K562 (cell line): Measurements from ENCODE around the gene GPR22. TPM values are rescaled to one million over a fixed set of nuclear protein-coding genes. Genes with fewer than 3 reads are reported as not detected.
A peak's percentile ranks its signal among the peaks of the same experiment; 100 is the strongest.

Experiments
- NR1H2 ChIP-seq: sonication (generic); formaldehyde crosslinking; IDR thresholded peaks from 2 replicates; pipeline ENCODE4 v1.4.0; 2020; ENCODE audit warnings: mild to moderate bottlenecking, missing genetic modification reagents
- RNF2 ChIP-seq: sonication (generic); IDR thresholded peaks from 2 replicates; pipeline ENCODE4 v1.6.1; 2016
- SMC3 ChIP-seq: conservative IDR thresholded peaks from 2 replicates; pipeline ENCODE4 v1.6.1; 2011; ENCODE audit warnings: low read depth, low read length, improper control_type of control experiment; ENCODE audit not compliant: insufficient read depth
- ZNF561 ChIP-seq: fragments of 450-650 bp; formaldehyde crosslinking; conservative IDR thresholded peaks from 2 replicates; pipeline ENCODE4 v1.4.0; 2020; ENCODE audit warnings: mild to moderate bottlenecking, moderate library complexity
- polyA plus RNA-seq, 8 experiments: library from polyadenylated mRNA; depleted of rRNA in 4 of 8; stranded (reverse) in 5 of 8; unstranded in 3 of 8; fragments of >200 nt; fragmentation: Nextera tagmentation in 2 of 8; fragmentation: Illumina TruSeq in 1 of 8; extraction: Ambion mirVana in 2 of 8; extraction: Trizol in 1 of 8; gene quantifications; 2 replicates each; pipeline versions ENCODE4 v1.2.1 to v1.2.3, GENCODE V29; 2011 to 2014; ENCODE audit warnings: inconsistent platforms in 1 of 8, missing spikeins in 1 of 8
- total RNA-seq, 7 experiments: library from RNA; depleted of rRNA in 6 of 7; stranded (reverse); fragments of >200 nt in 6 of 7; fragmentation: Illumina TruSeq in 2 of 7; extraction: Trizol in 2 of 7; gene quantifications; 2 replicates each; pipeline versions ENCODE4 v1.2.1 to v1.2.3, GENCODE V29; 2011 to 2021; ENCODE audit warnings: low replicate concordance in 1 of 7
- TF ChIP-seq, protein P1 (sequence below): sonication (generic); formaldehyde crosslinking; IDR thresholded peaks from 2 replicates; pipeline ENCODE4 v1.8.0; 2023; ENCODE audit warnings: mild to moderate bottlenecking, missing genetic modification reagents
- TF ChIP-seq, protein P2 (sequence below), 3 experiments: fragments of 200-800 bp in 1 of 3; sonication (Bioruptor generic) in 1 of 3; sonication (generic) in 1 of 3; formaldehyde crosslinking in 1 of 3; IDR thresholded peaks; 2 replicates each; pipeline versions ENCODE4 v1.6.1 to v1.8.0; 2016 to 2022; ENCODE audit warnings: mild to moderate bottlenecking in 2 of 3, missing compliant biosample characterization in 2 of 3, missing genetic modification characterization in 2 of 3, missing genetic modification reagents in 1 of 3
- TF ChIP-seq, protein P3 (sequence below): sonication (generic); formaldehyde crosslinking; IDR thresholded peaks from 2 replicates; pipeline ENCODE4 v1.8.1; 2023; ENCODE audit warnings: mild to moderate bottlenecking, missing genetic modification reagents
- TF ChIP-seq, protein P4 (sequence below): sonication (generic); formaldehyde crosslinking; IDR thresholded peaks from 2 replicates; pipeline ENCODE4 v1.8.1; 2023; ENCODE audit warnings: mild to moderate bottlenecking, missing genetic modification reagents
- TF ChIP-seq, protein P5 (sequence below), 2 experiments: fragments of 450-650 bp; IDR thresholded peaks; 2 replicates each; pipeline ENCODE4 v1.6.1; 2018; ENCODE audit warnings: mild to moderate bottlenecking in 2 of 2, low read depth in 1 of 2; ENCODE audit not compliant: partially characterized antibody in 2 of 2
- TF ChIP-seq, protein P6 (sequence below): sonication (generic); formaldehyde crosslinking; IDR thresholded peaks from 2 replicates; pipeline ENCODE4 v1.8.1; 2022; ENCODE audit warnings: missing genetic modification reagents
- TF ChIP-seq, protein P7 (sequence below): fragments of 450-650 bp; formaldehyde crosslinking; IDR thresholded peaks from 2 replicates; pipeline ENCODE4 v1.4.0; 2020; ENCODE audit warnings: mild to moderate bottlenecking, moderate library complexity

Gene GPR22
- total and polyA plus RNA-seq, 9 of the 15 experiments (the other 6 are each of a cell fraction or from before 2014, with no cell fraction given): 0.07 to 0.20 TPM; not detected in 7

DNA sequence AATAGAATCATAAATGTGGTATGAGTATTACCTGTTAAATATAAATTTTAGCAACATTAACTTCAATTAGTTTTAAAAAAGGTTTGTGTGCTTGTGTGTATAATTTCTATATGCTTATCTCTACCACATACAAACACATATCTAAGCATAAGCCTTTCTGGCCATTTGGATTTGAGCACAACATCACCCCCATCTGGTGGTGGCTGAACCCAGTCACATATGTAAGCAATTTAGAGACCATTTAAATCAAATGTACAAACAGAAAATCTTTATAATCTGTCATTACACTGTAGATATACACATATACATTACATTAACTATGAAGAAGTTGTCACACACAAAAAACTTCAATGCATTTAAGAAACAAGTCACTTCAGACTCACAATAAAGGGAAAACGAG, 31.7 kb downstream of the GPR22 start (continued):
- TF ChIP-seq, protein P1, sequence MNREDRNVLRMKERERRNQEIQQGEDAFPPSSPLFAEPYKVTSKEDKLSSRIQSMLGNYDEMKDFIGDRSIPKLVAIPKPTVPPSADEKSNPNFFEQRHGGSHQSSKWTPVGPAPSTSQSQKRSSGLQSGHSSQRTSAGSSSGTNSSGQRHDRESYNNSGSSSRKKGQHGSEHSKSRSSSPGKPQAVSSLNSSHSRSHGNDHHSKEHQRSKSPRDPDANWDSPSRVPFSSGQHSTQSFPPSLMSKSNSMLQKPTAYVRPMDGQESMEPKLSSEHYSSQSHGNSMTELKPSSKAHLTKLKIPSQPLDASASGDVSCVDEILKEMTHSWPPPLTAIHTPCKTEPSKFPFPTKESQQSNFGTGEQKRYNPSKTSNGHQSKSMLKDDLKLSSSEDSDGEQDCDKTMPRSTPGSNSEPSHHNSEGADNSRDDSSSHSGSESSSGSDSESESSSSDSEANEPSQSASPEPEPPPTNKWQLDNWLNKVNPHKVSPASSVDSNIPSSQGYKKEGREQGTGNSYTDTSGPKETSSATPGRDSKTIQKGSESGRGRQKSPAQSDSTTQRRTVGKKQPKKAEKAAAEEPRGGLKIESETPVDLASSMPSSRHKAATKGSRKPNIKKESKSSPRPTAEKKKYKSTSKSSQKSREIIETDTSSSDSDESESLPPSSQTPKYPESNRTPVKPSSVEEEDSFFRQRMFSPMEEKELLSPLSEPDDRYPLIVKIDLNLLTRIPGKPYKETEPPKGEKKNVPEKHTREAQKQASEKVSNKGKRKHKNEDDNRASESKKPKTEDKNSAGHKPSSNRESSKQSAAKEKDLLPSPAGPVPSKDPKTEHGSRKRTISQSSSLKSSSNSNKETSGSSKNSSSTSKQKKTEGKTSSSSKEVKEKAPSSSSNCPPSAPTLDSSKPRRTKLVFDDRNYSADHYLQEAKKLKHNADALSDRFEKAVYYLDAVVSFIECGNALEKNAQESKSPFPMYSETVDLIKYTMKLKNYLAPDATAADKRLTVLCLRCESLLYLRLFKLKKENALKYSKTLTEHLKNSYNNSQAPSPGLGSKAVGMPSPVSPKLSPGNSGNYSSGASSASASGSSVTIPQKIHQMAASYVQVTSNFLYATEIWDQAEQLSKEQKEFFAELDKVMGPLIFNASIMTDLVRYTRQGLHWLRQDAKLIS (CRISPR knock-in tag): no peak
- TF ChIP-seq, protein P2, sequence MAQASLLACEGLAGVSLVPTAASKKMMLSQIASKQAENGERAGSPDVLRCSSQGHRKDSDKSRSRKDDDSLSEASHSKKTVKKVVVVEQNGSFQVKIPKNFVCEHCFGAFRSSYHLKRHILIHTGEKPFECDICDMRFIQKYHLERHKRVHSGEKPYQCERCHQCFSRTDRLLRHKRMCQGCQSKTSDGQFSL (CRISPR knock-in tag; IDR thresholded peaks at IDR 0.05): no peak
- TF ChIP-seq, protein P2 (tag; IDR thresholded peaks at IDR 0.05): no peak
- TF ChIP-seq, protein P3, sequence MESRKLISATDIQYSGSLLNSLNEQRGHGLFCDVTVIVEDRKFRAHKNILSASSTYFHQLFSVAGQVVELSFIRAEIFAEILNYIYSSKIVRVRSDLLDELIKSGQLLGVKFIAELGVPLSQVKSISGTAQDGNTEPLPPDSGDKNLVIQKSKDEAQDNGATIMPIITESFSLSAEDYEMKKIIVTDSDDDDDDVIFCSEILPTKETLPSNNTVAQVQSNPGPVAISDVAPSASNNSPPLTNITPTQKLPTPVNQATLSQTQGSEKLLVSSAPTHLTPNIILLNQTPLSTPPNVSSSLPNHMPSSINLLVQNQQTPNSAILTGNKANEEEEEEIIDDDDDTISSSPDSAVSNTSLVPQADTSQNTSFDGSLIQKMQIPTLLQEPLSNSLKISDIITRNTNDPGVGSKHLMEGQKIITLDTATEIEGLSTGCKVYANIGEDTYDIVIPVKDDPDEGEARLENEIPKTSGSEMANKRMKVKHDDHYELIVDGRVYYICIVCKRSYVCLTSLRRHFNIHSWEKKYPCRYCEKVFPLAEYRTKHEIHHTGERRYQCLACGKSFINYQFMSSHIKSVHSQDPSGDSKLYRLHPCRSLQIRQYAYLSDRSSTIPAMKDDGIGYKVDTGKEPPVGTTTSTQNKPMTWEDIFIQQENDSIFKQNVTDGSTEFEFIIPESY (CRISPR knock-in tag): no peak
- TF ChIP-seq SMC3 (peak; percentile 86), NR1H2 (no peak), ZNF561 (CRISPR knock-in tag) (no peak), RNF2 (no peak)
- TF ChIP-seq, protein P4, sequence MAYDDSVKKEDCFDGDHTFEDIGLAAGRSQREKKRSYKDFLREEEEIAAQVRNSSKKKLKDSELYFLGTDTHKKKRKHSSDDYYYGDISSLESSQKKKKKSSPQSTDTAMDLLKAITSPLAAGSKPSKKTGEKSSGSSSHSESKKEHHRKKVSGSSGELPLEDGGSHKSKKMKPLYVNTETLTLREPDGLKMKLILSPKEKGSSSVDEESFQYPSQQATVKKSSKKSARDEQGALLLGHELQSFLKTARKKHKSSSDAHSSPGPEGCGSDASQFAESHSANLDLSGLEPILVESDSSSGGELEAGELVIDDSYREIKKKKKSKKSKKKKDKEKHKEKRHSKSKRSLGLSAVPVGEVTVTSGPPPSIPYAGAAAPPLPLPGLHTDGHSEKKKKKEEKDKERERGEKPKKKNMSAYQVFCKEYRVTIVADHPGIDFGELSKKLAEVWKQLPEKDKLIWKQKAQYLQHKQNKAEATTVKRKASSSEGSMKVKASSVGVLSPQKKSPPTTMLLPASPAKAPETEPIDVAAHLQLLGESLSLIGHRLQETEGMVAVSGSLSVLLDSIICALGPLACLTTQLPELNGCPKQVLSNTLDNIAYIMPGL (CRISPR knock-in tag): no peak
- TF ChIP-seq, protein P5, sequence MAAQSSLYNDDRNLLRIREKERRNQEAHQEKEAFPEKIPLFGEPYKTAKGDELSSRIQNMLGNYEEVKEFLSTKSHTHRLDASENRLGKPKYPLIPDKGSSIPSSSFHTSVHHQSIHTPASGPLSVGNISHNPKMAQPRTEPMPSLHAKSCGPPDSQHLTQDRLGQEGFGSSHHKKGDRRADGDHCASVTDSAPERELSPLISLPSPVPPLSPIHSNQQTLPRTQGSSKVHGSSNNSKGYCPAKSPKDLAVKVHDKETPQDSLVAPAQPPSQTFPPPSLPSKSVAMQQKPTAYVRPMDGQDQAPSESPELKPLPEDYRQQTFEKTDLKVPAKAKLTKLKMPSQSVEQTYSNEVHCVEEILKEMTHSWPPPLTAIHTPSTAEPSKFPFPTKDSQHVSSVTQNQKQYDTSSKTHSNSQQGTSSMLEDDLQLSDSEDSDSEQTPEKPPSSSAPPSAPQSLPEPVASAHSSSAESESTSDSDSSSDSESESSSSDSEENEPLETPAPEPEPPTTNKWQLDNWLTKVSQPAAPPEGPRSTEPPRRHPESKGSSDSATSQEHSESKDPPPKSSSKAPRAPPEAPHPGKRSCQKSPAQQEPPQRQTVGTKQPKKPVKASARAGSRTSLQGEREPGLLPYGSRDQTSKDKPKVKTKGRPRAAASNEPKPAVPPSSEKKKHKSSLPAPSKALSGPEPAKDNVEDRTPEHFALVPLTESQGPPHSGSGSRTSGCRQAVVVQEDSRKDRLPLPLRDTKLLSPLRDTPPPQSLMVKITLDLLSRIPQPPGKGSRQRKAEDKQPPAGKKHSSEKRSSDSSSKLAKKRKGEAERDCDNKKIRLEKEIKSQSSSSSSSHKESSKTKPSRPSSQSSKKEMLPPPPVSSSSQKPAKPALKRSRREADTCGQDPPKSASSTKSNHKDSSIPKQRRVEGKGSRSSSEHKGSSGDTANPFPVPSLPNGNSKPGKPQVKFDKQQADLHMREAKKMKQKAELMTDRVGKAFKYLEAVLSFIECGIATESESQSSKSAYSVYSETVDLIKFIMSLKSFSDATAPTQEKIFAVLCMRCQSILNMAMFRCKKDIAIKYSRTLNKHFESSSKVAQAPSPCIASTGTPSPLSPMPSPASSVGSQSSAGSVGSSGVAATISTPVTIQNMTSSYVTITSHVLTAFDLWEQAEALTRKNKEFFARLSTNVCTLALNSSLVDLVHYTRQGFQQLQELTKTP (IDR thresholded peaks at IDR 0.05; ENCODE audit: low read depth in 1 of 2, partially characterized antibody in 2 of 2): no peak
- TF ChIP-seq, protein P6, sequence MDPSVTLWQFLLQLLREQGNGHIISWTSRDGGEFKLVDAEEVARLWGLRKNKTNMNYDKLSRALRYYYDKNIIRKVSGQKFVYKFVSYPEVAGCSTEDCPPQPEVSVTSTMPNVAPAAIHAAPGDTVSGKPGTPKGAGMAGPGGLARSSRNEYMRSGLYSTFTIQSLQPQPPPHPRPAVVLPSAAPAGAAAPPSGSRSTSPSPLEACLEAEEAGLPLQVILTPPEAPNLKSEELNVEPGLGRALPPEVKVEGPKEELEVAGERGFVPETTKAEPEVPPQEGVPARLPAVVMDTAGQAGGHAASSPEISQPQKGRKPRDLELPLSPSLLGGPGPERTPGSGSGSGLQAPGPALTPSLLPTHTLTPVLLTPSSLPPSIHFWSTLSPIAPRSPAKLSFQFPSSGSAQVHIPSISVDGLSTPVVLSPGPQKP (CRISPR knock-in tag): no peak
- TF ChIP-seq, protein P7, sequence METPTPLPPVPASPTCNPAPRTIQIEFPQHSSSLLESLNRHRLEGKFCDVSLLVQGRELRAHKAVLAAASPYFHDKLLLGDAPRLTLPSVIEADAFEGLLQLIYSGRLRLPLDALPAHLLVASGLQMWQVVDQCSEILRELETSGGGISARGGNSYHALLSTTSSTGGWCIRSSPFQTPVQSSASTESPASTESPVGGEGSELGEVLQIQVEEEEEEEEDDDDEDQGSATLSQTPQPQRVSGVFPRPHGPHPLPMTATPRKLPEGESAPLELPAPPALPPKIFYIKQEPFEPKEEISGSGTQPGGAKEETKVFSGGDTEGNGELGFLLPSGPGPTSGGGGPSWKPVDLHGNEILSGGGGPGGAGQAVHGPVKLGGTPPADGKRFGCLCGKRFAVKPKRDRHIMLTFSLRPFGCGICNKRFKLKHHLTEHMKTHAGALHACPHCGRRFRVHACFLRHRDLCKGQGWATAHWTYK (CRISPR knock-in tag): no peak
